ENCODE results near the gene TSPEAR.

TSPEAR gene

GRCh38 chr21:44523567-44524413 lies 187.6 kb downstream of the TSPEAR start:
- intact Hi-C loops (cut with DNase I): no loop called here

GRCh38 chr21:44522753-44523204 lies 188.6 kb downstream of the TSPEAR start:
- intact Hi-C loops (cut with DNase I): no loop called here
- peak in 9 of 42 donors; percentile 0 to 25 (median 8) for DNase-seq

More at GRCh38 chr21:44523567-44524413, 187.6 kb downstream of the TSPEAR start:
- DNase-seq: peak in 1 of 42 donors; percentile 2

GRCh38 chr21:44521928-44522752 lies 189.2 kb downstream of the TSPEAR start:
- peak in 11 of 42 donors; percentile 3 to 37 (median 11) for DNase-seq
- intact Hi-C loops (cut with DNase I): no loop called here

GRCh38 chr21:44521301-44521927 lies 190.0 kb downstream of the TSPEAR start:
- intact Hi-C loops (cut with DNase I): no loop called here
- peak in 6 of 42 donors; percentile 1 to 33 (median 8) for DNase-seq

- peak in 8 of 42 donors; percentile 4 to 24 (median 6) for DNase-seq
These were observed 190.8 kb downstream of the TSPEAR start for GRCh38 chr21:44520326-44521300.

GRCh38 chr21:44519346-44520325 lies 191.7 kb downstream of the TSPEAR start:
- intact Hi-C loops (cut with DNase I): loop anchor here (10.0 kb wide), 1 partner anchor 275 kb away; no protein-coding TSS in a partner anchor
- peak in 2 of 42 donors; percentile 8 for DNase-seq

More at GRCh38 chr21:44520326-44521300, 190.8 kb downstream of the TSPEAR start:
- intact Hi-C loops (cut with DNase I): no loop called here

- intact Hi-C loops (cut with DNase I): loop anchor here (10.0 kb wide), 1 partner anchor 276 kb away; no protein-coding TSS in a partner anchor
- no peak for DNase-seq
These were observed 192.7 kb downstream of the TSPEAR start for GRCh38 chr21:44518686-44519085.

- intact Hi-C loops (cut with DNase I): loop anchor here (10.0 kb wide), 1 partner anchor 277 kb away; no protein-coding TSS in a partner anchor
- peak in 18 of 42 donors; percentile 9 to 62 (median 50) for DNase-seq
These were observed 194.0 kb downstream of the TSPEAR start for GRCh38 chr21:44517175-44517899.

- DNase-seq: no peak
- intact Hi-C loops (cut with DNase I): loop anchor here (10.0 kb wide), 1 partner anchor 278 kb away; no protein-coding TSS in a partner anchor
These were observed 194.6 kb downstream of the TSPEAR start for GRCh38 chr21:44516828-44517174.

GRCh38 chr21:44516342-44516741 lies 195.0 kb downstream of the TSPEAR start:
- DNase-seq: no peak
- intact Hi-C loops (cut with DNase I): loop anchor here (10.0 kb wide), 1 partner anchor 278 kb away; no protein-coding TSS in a partner anchor

GRCh38 chr21:44515359-44516165 lies 195.8 kb downstream of the TSPEAR start:
- intact Hi-C loops (cut with DNase I): loop anchor here (10.0 kb wide), 1 partner anchor 279 kb away; no protein-coding TSS in a partner anchor
- DNase-seq: no peak

- intact Hi-C loops (cut with DNase I): loop anchor here (10.0 kb wide), 1 partner anchor 280 kb away; no protein-coding TSS in a partner anchor
- DNase-seq: no peak
These were observed 196.5 kb downstream of the TSPEAR start for GRCh38 chr21:44514746-44515358.

- no peak for DNase-seq
- intact Hi-C loops (cut with DNase I): loop anchor here (10.0 kb wide), 1 partner anchor 281 kb away; no protein-coding TSS in a partner anchor
These were observed 197.2 kb downstream of the TSPEAR start for GRCh38 chr21:44514218-44514520.

GRCh38 chr21:44513389-44514217 lies 197.8 kb downstream of the TSPEAR start:
- intact Hi-C loops (cut with DNase I): loop anchor here (10.0 kb wide), 1 partner anchor 281 kb away; no protein-coding TSS in a partner anchor
- no peak for DNase-seq

All from head of caudate nucleus (tissue), 42 donors.